ENCODE measurements around the gene HMX2.

DNA sequence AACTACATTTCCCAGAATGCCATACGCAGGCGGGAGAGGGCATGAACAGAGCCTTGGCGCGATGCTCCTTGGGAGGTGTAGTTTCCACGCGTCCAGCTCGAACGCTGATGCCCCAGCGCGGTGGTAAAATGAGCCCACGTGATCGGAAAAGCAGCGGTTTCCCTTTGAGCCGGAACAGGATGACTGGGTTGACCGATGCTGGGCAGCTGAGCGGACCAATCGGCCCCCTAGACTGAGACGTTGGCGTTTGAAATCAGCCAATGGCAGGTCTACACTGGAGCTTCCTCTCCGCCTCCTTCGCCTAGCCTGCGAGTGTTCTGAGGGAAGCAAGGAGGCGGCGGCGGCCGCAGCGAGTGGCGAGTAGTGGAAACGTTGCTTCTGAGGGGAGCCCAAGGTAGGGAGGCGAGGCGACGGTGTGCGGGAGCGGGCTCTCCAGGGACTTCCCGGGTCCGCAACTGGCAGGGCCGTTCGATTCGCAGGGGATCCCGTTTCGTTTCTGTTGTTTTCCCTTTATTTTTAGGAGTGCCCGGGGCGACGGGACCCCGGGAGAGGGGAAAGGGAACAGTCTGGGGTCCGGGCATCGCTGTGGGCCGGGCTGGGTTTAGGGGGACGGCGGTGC is 6.3 kb downstream of the HMX2 start, which contains the start of gene BUB3:
- TF ChIP-seq EZH2 (IDR thresholded peaks at IDR 0.05; ENCODE audit: insufficient read depth, poor library complexity, severe bottlenecking) (no peak), EZH2phosphoT487 (IDR thresholded peaks at IDR 0.05; ENCODE audit: insufficient read depth, low read depth) (no peak)
